WTC11 (cell line): ENCODE data around the gene TMTC2. TPM values are rescaled to one million over a fixed set of nuclear protein-coding genes. Genes with fewer than 3 reads are reported as not detected.

Experiments
- ATAC-seq: fragments of 200-7000 bp; cut with Tn5 transposase; 2 replicates; pipeline ENCODE4 v1.10.0; 2021; ENCODE audit warnings: mild to moderate bottlenecking, moderate library complexity
- CTCF ChIA-PET: fragments of 300-600 bp; sonication (Branson Sonifier 250); formaldehyde crosslinking; loops from one replicate; lab custom pipeline; 2021; ENCODE audit warnings: antibody characterized with exemption; lab: Charles Lee
- POLR2A ChIA-PET: fragments of 350-600 bp; sonication (Branson Sonifier 250); formaldehyde crosslinking; loops from one replicate; lab custom pipeline; 2021; ENCODE audit warnings: antibody characterized with exemption; lab: Charles Lee
- DNase-seq: peaks from one replicate; pipeline ENCODE4 v3.0.0; 2021; ENCODE audit warnings: low spot score
- H3K27ac Mint-ChIP-seq: 2 replicates; pipeline ENCODE4 v1.8.0; 2021; ENCODE audit warnings: mixed read lengths
- H3K27me3 Mint-ChIP-seq: 2 replicates; pipeline ENCODE4 v1.8.0; 2021; ENCODE audit warnings: low read depth, mild to moderate bottlenecking, moderate library complexity, mixed read lengths
- H3K36me3 Mint-ChIP-seq: 2 replicates; pipeline ENCODE4 v1.8.0; 2021; ENCODE audit warnings: mixed read lengths
- H3K4me1 Mint-ChIP-seq: 2 replicates; pipeline ENCODE4 v1.8.0; 2022; ENCODE audit warnings: mixed read lengths
- H3K4me3 Mint-ChIP-seq: 2 replicates; pipeline ENCODE4 v1.8.0; 2021; ENCODE audit warnings: mild to moderate bottlenecking, moderate library complexity, mixed read lengths
- H3K9me3 Mint-ChIP-seq: 2 replicates; pipeline ENCODE4 v1.8.0; 2021; ENCODE audit warnings: mixed read lengths
- AR ChIP-seq: fragments of 250-450 bp; sonication (Bioruptor Pico); IDR thresholded peaks from 2 replicates; pipeline ENCODE4 v1.9.0; 2021; ENCODE audit warnings: mild to moderate bottlenecking
- CTCF ChIP-seq: fragments of 200-600 bp; IDR thresholded peaks from 2 replicates; pipeline ENCODE4 v1.8.0; 2022; ENCODE audit warnings: antibody characterized with exemption
- E2F5 ChIP-seq: sonication (generic); formaldehyde crosslinking; IDR thresholded peaks from 2 replicates; pipeline ENCODE4 v1.8.1; 2022; ENCODE audit warnings: mild to moderate bottlenecking, moderate library complexity, missing genetic modification reagents
- HMGA2 ChIP-seq: fragments of 250-450 bp; sonication (Bioruptor Pico); IDR thresholded peaks from 2 replicates; pipeline ENCODE4 v1.4.0; 2021; ENCODE audit warnings: mild to moderate bottlenecking, moderate library complexity
- MAX ChIP-seq: sonication (generic); formaldehyde crosslinking; IDR thresholded peaks from 2 replicates; pipeline ENCODE4 v1.8.0; 2022; ENCODE audit warnings: mild to moderate bottlenecking, missing genetic modification reagents
- NR1H2 ChIP-seq: sonication (generic); formaldehyde crosslinking; IDR thresholded peaks from 2 replicates; pipeline ENCODE4 v1.9.0; 2021; ENCODE audit warnings: mild to moderate bottlenecking, moderate library complexity, missing genetic modification reagents
- NR3C1 ChIP-seq: sonication (generic); formaldehyde crosslinking; conservative IDR thresholded peaks from 2 replicates; pipeline ENCODE4 v1.8.1; 2023; ENCODE audit warnings: low read depth, mild to moderate bottlenecking, missing genetic modification reagents
- PRDM15 ChIP-seq: sonication (generic); formaldehyde crosslinking; IDR thresholded peaks from 2 replicates; pipeline ENCODE4 v1.8.0; 2022; ENCODE audit warnings: missing genetic modification reagents
- PRRX2 ChIP-seq: fragments of 250-450 bp; sonication (Bioruptor Pico); IDR thresholded peaks from 2 replicates; pipeline ENCODE4 v1.8.0; 2021; ENCODE audit warnings: mild to moderate bottlenecking
- TCF7 ChIP-seq: sonication (generic); formaldehyde crosslinking; IDR thresholded peaks from 2 replicates; pipeline ENCODE4 v1.8.0; 2022; ENCODE audit warnings: mild to moderate bottlenecking, low read depth, missing genetic modification reagents, moderate library complexity
- ZNF121 ChIP-seq: sonication (generic); formaldehyde crosslinking; IDR thresholded peaks from 2 replicates; pipeline ENCODE4 v1.8.0; 2023; ENCODE audit warnings: missing genetic modification reagents
- ZNF263 ChIP-seq: sonication (generic); formaldehyde crosslinking; IDR thresholded peaks from 2 replicates; pipeline ENCODE4 v1.8.1; 2022; ENCODE audit warnings: low read depth, mild to moderate bottlenecking, moderate library complexity, missing genetic modification reagents
- ZNF396 ChIP-seq: fragments of 250-450 bp; sonication (Bioruptor Pico); IDR thresholded peaks from 2 replicates; pipeline ENCODE4 v1.8.0; 2021; ENCODE audit warnings: mild to moderate bottlenecking, moderate library complexity, borderline replicate concordance
- ZSCAN18 ChIP-seq: fragments of 250-450 bp; sonication (Bioruptor Pico); IDR thresholded peaks from 2 replicates; pipeline ENCODE4 v2.1.2; 2022; ENCODE audit warnings: mild to moderate bottlenecking, moderate library complexity
- total RNA-seq: library from RNA; stranded (reverse); gene quantifications from 3 replicates; pipeline ENCODE4 v1.2.3, GENCODE V29; 2021
- TF ChIP-seq, protein P1 (sequence below): fragments of 250-450 bp; sonication (Bioruptor Pico); IDR thresholded peaks from 2 replicates; pipeline ENCODE4 v1.9.0; 2021; ENCODE audit warnings: mild to moderate bottlenecking, borderline replicate concordance
- TF ChIP-seq, protein P2 (sequence below): sonication (generic); formaldehyde crosslinking; conservative IDR thresholded peaks from 2 replicates; pipeline ENCODE4 v1.8.1; 2022; ENCODE audit warnings: mild to moderate bottlenecking, missing genetic modification reagents

The TMTC2 gene
- total RNA-seq, 1 experiment from 2014 or later: 6.4 TPM

DNA sequence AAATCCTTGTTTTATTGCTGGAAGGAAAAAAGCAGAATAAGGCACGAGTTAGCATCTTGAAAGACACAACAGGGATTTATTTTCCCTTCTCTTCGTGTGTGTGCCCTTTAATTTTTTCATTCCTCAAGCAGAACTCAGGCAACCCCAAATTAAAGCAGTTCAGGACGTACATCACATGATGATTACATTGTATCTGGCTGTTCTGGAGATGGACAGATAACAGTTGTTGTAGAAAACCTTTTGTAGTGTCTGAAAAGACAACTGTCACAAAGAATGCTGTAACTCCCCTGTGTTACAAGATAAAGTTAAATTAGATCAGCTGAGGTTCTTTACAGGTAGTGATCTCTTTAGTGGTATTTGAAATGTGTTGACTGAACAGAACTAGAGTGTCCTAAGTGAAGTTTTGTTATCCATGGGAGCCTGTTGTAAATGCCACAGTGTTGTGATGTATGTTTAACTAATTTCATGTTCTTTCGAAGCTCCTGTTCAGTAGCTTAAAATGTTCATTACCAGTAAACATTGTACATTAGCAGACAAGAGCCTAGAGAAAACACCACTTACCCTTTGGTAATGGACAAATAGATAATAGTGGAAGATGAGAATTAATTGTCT is 58.5 kb downstream of the TMTC2 start (continued):
- no peak for TF ChIP-seq ZSCAN18 (CRISPR knock-in tag)
- TF ChIP-seq, protein P1, sequence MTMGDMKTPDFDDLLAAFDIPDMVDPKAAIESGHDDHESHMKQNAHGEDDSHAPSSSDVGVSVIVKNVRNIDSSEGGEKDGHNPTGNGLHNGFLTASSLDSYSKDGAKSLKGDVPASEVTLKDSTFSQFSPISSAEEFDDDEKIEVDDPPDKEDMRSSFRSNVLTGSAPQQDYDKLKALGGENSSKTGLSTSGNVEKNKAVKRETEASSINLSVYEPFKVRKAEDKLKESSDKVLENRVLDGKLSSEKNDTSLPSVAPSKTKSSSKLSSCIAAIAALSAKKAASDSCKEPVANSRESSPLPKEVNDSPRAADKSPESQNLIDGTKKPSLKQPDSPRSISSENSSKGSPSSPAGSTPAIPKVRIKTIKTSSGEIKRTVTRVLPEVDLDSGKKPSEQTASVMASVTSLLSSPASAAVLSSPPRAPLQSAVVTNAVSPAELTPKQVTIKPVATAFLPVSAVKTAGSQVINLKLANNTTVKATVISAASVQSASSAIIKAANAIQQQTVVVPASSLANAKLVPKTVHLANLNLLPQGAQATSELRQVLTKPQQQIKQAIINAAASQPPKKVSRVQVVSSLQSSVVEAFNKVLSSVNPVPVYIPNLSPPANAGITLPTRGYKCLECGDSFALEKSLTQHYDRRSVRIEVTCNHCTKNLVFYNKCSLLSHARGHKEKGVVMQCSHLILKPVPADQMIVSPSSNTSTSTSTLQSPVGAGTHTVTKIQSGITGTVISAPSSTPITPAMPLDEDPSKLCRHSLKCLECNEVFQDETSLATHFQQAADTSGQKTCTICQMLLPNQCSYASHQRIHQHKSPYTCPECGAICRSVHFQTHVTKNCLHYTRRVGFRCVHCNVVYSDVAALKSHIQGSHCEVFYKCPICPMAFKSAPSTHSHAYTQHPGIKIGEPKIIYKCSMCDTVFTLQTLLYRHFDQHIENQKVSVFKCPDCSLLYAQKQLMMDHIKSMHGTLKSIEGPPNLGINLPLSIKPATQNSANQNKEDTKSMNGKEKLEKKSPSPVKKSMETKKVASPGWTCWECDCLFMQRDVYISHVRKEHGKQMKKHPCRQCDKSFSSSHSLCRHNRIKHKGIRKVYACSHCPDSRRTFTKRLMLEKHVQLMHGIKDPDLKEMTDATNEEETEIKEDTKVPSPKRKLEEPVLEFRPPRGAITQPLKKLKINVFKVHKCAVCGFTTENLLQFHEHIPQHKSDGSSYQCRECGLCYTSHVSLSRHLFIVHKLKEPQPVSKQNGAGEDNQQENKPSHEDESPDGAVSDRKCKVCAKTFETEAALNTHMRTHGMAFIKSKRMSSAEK (CRISPR knock-in tag): no peak
- TF ChIP-seq, protein P2, sequence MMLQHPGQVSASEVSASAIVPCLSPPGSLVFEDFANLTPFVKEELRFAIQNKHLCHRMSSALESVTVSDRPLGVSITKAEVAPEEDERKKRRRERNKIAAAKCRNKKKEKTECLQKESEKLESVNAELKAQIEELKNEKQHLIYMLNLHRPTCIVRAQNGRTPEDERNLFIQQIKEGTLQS (CRISPR knock-in tag): no peak

GRCh38 chr12:82745807-82746206 is 59.1 kb downstream of the TMTC2 start:
- Mint-ChIP-seq H3K4me1 (peaks cover 17% of the 10 kb centered on the region), H3K27ac (no peak overlapping the region), H3K27me3 (no peaks in the 10 kb centered on the region), H3K36me3 (0 out of 2 replicates have a peak, but pooled peaks cover 2% of the 10 kb centered on the region), H3K9me3 (no peaks in the 10 kb centered on the region), H3K4me3 (no peak overlapping the region)
- POLR2A ChIA-PET: no interaction called here
- CTCF ChIA-PET: interaction anchor here (1.4 kb wide), 1 partner anchor 60 kb away, joined by 5 read pairs; no protein-coding TSS in a partner anchor
- DNase-seq: no peak
- no peak for ATAC-seq
- TF ChIP-seq TCF7: no peak
- TF ChIP-seq PRRX2: no peak
- no peak for TF ChIP-seq ZNF396 (CRISPR knock-in tag)
- no peak for TF ChIP-seq ZSCAN18 (CRISPR knock-in tag)
- TF ChIP-seq ZNF121: no peak
- no peak for TF ChIP-seq HMGA2 (CRISPR knock-in tag)
- TF ChIP-seq NR1H2 (CRISPR knock-in tag): no peak
- TF ChIP-seq E2F5 (CRISPR knock-in tag): no peak
- TF ChIP-seq AR (CRISPR knock-in tag): no peak
- no peak for TF ChIP-seq NR3C1 (CRISPR knock-in tag)
- TF ChIP-seq PRDM15: no peak
- TF ChIP-seq CTCF: no peak
- no peak for TF ChIP-seq ZNF263 (CRISPR knock-in tag)
- TF ChIP-seq MAX: no peak
